Activated CD8-positive, alpha-beta T cell treated with anti-CD3 and anti-CD28 coated beads for 36 hours (primary cell): ENCODE measurements around the gene FRY. TPM values are rescaled to one million over a fixed set of nuclear protein-coding genes. Genes with fewer than 3 reads are reported as not detected.

Experiments used
- ATAC-seq: fragments of 200-7000 bp; cut with Tn5 transposase; one replicate; pipeline ENCODE4 v1.10.0; 2021; ENCODE audit warnings: mild to moderate bottlenecking, moderate library complexity
- CTCF ChIA-PET: fragments of 350-600 bp; sonication (Branson Sonifier 250); formaldehyde crosslinking; loops from one replicate; lab custom pipeline; 2021; ENCODE audit warnings: antibody characterized with exemption; lab: Charles Lee
- POLR2A ChIA-PET: fragments of 350-600 bp; sonication (Branson Sonifier 250); formaldehyde crosslinking; loops from one replicate; lab custom pipeline; 2021; ENCODE audit warnings: antibody characterized with exemption; lab: Charles Lee
- DNase-seq: peaks from one replicate; pipeline ENCODE4 v3.0.0-alpha.2; 2020
- H3K27ac Mint-ChIP-seq: one replicate; pipeline ENCODE4 v1.8.0; 2021; ENCODE audit warnings: mild to moderate bottlenecking, mixed read lengths
- H3K27me3 Mint-ChIP-seq: one replicate; pipeline ENCODE4 v1.8.0; 2021; ENCODE audit warnings: mixed read lengths
- H3K36me3 Mint-ChIP-seq: one replicate; pipeline ENCODE4 v1.8.0; 2021; ENCODE audit warnings: low read depth, mixed read lengths
- H3K4me1 Mint-ChIP-seq: one replicate; pipeline ENCODE4 v1.8.0; 2021; ENCODE audit warnings: low read depth, mixed read lengths
- H3K4me3 Mint-ChIP-seq: one replicate; pipeline ENCODE4 v1.8.0; 2021; ENCODE audit warnings: mild to moderate bottlenecking, moderate library complexity, mixed read lengths
- H3K9me3 Mint-ChIP-seq: one replicate; pipeline ENCODE4 v1.8.0; 2021; ENCODE audit warnings: mixed read lengths
- CTCF ChIP-seq: fragments of 200-600 bp; IDR thresholded peaks from one replicate; pipeline ENCODE4 v1.8.0; 2022; ENCODE audit warnings: antibody characterized with exemption, mild to moderate bottlenecking
- intact Hi-C: fragments of 100-400 bp; cut with micrococcal nuclease; formaldehyde crosslinking; loops from one replicate; pipeline ENCODE4 v1.10.0; 2022
- total RNA-seq, 2 experiments: library from RNA; stranded (reverse); gene quantifications; one replicate each; pipeline ENCODE4 v1.2.3, GENCODE V29; 2021

The FRY gene
- total RNA-seq, 2 experiments from 2014 or later: 0.58 to 0.68 TPM

GRCh38 chr13:32007494-32007893 lies 24.1 kb upstream of the FRY start:
- POLR2A ChIA-PET: no interaction called here
- ATAC-seq (no peak), DNase-seq (no peak)
- Mint-ChIP-seq H3K9me3 (no peaks in the 10 kb centered on the region), H3K27me3 (no peaks in the 10 kb centered on the region), H3K36me3 (no peaks in the 10 kb centered on the region), H3K4me1 (no peaks in the 10 kb centered on the region), H3K27ac (no peak overlapping the region), H3K4me3 (no peak overlapping the region)
- CTCF ChIA-PET: interaction anchor here (0.7 kb wide), 1 partner anchor 97 kb away, joined by 3 read pairs; no protein-coding TSS in a partner anchor
- TF ChIP-seq CTCF: no peak
- intact Hi-C loops: no loop called here

GRCh38 chr13:32008518-32009175 lies 22.9 kb upstream of the FRY start:
- ChIA-PET CTCF (no interaction called here), POLR2A (no interaction called here)

GRCh38 chr13:32009362-32009761 lies 22.2 kb upstream of the FRY start:
- intact Hi-C loops: no loop called here
- ChIA-PET POLR2A (no interaction called here), CTCF (no interaction called here)
- DNase-seq (no peak), ATAC-seq (no peak)
- no peak overlapping the region for H3K27ac Mint-ChIP-seq
- no peaks in the 10 kb centered on the region for H3K36me3 Mint-ChIP-seq
- no peaks in the 10 kb centered on the region for H3K9me3 Mint-ChIP-seq
- H3K27me3 Mint-ChIP-seq: peaks cover 1% of the 10 kb centered on the region
- H3K4me3 Mint-ChIP-seq: no peak overlapping the region
- no peak for TF ChIP-seq CTCF
- no peaks in the 10 kb centered on the region for H3K4me1 Mint-ChIP-seq

More at GRCh38 chr13:32008518-32009175, 22.9 kb upstream of the FRY start:
- Mint-ChIP-seq H3K4me3 (no peak overlapping the region), H3K4me1 (no peaks in the 10 kb centered on the region), H3K27ac (no peak overlapping the region), H3K36me3 (no peaks in the 10 kb centered on the region), H3K9me3 (no peaks in the 10 kb centered on the region), H3K27me3 (peaks cover under 1% of the 10 kb centered on the region)
- no peak for ATAC-seq
- intact Hi-C loops: no loop called here
- no peak for DNase-seq
- no peak for TF ChIP-seq CTCF

- CTCF ChIA-PET: no interaction called here
- no peak for DNase-seq
- H3K4me1 Mint-ChIP-seq: no peaks in the 10 kb centered on the region
- peaks cover 1% of the 10 kb centered on the region for H3K27me3 Mint-ChIP-seq
- no peak overlapping the region for H3K4me3 Mint-ChIP-seq
- no peaks in the 10 kb centered on the region for H3K9me3 Mint-ChIP-seq
- no peak for TF ChIP-seq CTCF
- no peak overlapping the region for H3K27ac Mint-ChIP-seq
- ATAC-seq: no peak
- intact Hi-C loops: no loop called here
- POLR2A ChIA-PET: no interaction called here
- no peaks in the 10 kb centered on the region for H3K36me3 Mint-ChIP-seq
Observed at GRCh38 chr13:32010136-32010535, 21.4 kb upstream of the FRY start.

- intact Hi-C loops: no loop called here
- Mint-ChIP-seq H3K27me3 (peaks cover 1% of the 10 kb centered on the region), H3K4me1 (no peaks in the 10 kb centered on the region), H3K9me3 (no peaks in the 10 kb centered on the region), H3K36me3 (no peaks in the 10 kb centered on the region), H3K4me3 (no peak overlapping the region), H3K27ac (no peak overlapping the region)
- no peak for TF ChIP-seq CTCF
- CTCF ChIA-PET: interaction anchor here (1.6 kb wide), 1 partner anchor 19 kb away, joined by 3 read pairs; no protein-coding TSS in a partner anchor
- DNase-seq (no peak), ATAC-seq (no peak)
- POLR2A ChIA-PET: no interaction called here
Observed at GRCh38 chr13:32011971-32012370, 19.6 kb upstream of the FRY start.
